HFFc6 (cell line): ENCODE measurements around the gene TIMP2. TPM values are rescaled to one million over a fixed set of nuclear protein-coding genes. Genes with fewer than 3 reads are reported as not detected.
A peak's percentile ranks its signal among the peaks of the same experiment; 100 is the strongest.

Source experiments
- DNase-seq: peaks from one replicate; pipeline ENCODE4 v3.0.0-alpha.2; 2018
- H3K27ac Mint-ChIP-seq: 2 replicates; pipeline ENCODE4 v1.8.0; 2020; ENCODE audit warnings: mild to moderate bottlenecking, mixed read lengths
- H3K27me3 Mint-ChIP-seq: 2 replicates; pipeline ENCODE4 v1.8.0; 2021; ENCODE audit warnings: mild to moderate bottlenecking, moderate library complexity, mixed read lengths; ENCODE audit not compliant: insufficient read depth
- H3K36me3 Mint-ChIP-seq: 2 replicates; pipeline ENCODE4 v1.8.0; 2021; ENCODE audit warnings: low read depth, mixed read lengths
- H3K4me1 Mint-ChIP-seq: 2 replicates; pipeline ENCODE4 v1.8.0; 2020; ENCODE audit warnings: low read depth, mixed read lengths
- H3K4me3 Mint-ChIP-seq: 2 replicates; pipeline ENCODE4 v1.8.0; 2020; ENCODE audit warnings: mild to moderate bottlenecking, moderate library complexity, mixed read lengths
- H3K9me3 Mint-ChIP-seq: 2 replicates; pipeline ENCODE4 v1.8.0; 2020; ENCODE audit warnings: mild to moderate bottlenecking, mixed read lengths
- total RNA-seq, 6 experiments: library from RNA; stranded (reverse); fragmentation: NEBNext Ultra II Directional; extraction: Animal tissue kit (Norgen Biotek cat#: 25700); gene quantifications; 2 replicates in 1 of 6; 3 replicates in 5 of 6; pipeline ENCODE4 v1.2.3, GENCODE V29; 2021
- TF ChIP-seq, protein P1 (sequence below): fragments of 200-600 bp; sonication (generic); IDR thresholded peaks from 2 replicates; pipeline ENCODE4 v1.5.0; 2021; ENCODE audit warnings: antibody characterized with exemption, mild to moderate bottlenecking

Gene TIMP2
- total RNA-seq, 6 experiments from 2014 or later, result 547 to 705 (median 601) TPM

- peaks cover 51% of the 10 kb centered on the region for H3K4me1 Mint-ChIP-seq
- TF ChIP-seq, protein P1, sequence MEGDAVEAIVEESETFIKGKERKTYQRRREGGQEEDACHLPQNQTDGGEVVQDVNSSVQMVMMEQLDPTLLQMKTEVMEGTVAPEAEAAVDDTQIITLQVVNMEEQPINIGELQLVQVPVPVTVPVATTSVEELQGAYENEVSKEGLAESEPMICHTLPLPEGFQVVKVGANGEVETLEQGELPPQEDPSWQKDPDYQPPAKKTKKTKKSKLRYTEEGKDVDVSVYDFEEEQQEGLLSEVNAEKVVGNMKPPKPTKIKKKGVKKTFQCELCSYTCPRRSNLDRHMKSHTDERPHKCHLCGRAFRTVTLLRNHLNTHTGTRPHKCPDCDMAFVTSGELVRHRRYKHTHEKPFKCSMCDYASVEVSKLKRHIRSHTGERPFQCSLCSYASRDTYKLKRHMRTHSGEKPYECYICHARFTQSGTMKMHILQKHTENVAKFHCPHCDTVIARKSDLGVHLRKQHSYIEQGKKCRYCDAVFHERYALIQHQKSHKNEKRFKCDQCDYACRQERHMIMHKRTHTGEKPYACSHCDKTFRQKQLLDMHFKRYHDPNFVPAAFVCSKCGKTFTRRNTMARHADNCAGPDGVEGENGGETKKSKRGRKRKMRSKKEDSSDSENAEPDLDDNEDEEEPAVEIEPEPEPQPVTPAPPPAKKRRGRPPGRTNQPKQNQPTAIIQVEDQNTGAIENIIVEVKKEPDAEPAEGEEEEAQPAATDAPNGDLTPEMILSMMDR, result no peak
- DNase-seq, result no peak
- no peak overlapping the region; the same call in 1 of the 2 replicates for H3K27ac Mint-ChIP-seq
- no peak overlapping the region for H3K4me3 Mint-ChIP-seq
- peaks cover 4% of the 10 kb centered on the region for H3K27me3 Mint-ChIP-seq
- H3K36me3 Mint-ChIP-seq, result peaks cover 61% of the 10 kb centered on the region
- no peaks in the 10 kb centered on the region for H3K9me3 Mint-ChIP-seq
Observed at GRCh38 chr17:78820841-78821240, 104.3 kb downstream of the TIMP2 start.

- Mint-ChIP-seq H3K9me3 (no peaks in the 10 kb centered on the region), H3K4me3 (no peak overlapping the region), H3K27me3 (peaks cover 4% of the 10 kb centered on the region), H3K4me1 (peaks cover 49% of the 10 kb centered on the region), H3K27ac (peak overlapping the region; percentile 61; the same call in 1 of the 2 replicates), H3K36me3 (peaks cover 58% of the 10 kb centered on the region)
- TF ChIP-seq, protein P1, result no peak
- DNase-seq, result no peak
Observed at GRCh38 chr17:78819806-78820792, 105.1 kb downstream of the TIMP2 start.

DNA sequence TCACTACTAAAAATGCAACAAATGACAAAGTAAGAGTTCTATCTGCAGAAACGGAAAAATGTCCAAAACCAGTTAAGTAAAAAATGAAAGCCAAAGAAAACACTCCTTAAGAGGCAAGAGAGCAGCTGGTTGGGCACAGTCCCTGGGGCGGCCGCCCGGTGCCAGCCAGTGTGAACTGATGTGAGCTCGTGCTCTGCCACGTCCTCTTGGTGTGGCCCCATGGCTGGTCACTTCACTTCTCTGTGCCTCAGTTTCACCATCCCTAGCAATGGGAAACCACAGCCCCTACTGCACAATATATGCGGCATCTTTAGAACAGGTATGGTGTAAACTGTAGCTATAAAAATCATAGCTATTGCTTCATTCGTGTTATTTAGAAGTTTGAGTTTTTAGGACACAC is 105.8 kb downstream of the TIMP2 start:
- Mint-ChIP-seq H3K36me3 (peaks cover 51% of the 10 kb centered on the region), H3K27me3 (peaks cover 4% of the 10 kb centered on the region), H3K9me3 (no peaks in the 10 kb centered on the region), H3K27ac (peak overlapping the region; percentile 61), H3K4me3 (no peak overlapping the region), H3K4me1 (peaks cover 42% of the 10 kb centered on the region)
- no peak for DNase-seq
- TF ChIP-seq, protein P1, result no peak

DNA sequence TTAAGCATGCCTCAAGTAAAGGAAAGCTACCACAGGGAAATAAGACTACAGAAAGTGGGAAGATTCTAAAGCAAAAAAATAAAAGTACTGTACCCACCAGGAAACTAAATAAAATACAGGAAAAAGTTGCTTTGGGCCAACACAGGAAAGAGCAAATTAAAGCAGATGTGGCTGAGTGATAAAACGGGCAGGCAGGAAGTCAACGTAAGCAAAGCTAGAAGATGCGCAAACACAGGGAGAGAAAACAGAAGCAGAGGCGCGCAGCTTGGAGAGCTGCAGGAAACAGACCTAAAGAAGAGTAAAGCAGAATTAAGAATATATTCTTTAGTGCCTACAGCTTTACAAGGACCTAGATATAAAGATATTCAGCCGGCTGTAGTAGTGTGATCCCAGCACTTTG is 106.3 kb downstream of the TIMP2 start:
- TF ChIP-seq, protein P1, result no peak
- no peak for DNase-seq
- Mint-ChIP-seq H3K9me3 (no peaks in the 10 kb centered on the region), H3K4me1 (peaks cover 37% of the 10 kb centered on the region), H3K36me3 (peaks cover 46% of the 10 kb centered on the region), H3K27me3 (peaks cover 1% of the 10 kb centered on the region), H3K4me3 (no peak overlapping the region), H3K27ac (peak overlapping the region; percentile 61)

- no peak overlapping the region for H3K4me3 Mint-ChIP-seq
Observed at GRCh38 chr17:78818152-78818846, 106.9 kb downstream of the TIMP2 start.

More at GRCh38 chr17:78818152-78818846, 106.9 kb downstream of the TIMP2 start:
- DNase-seq, result no peak
- Mint-ChIP-seq H3K9me3 (no peaks in the 10 kb centered on the region), H3K36me3 (peaks cover 44% of the 10 kb centered on the region), H3K27ac (peak overlapping the region; percentile 61), H3K4me1 (peaks cover 31% of the 10 kb centered on the region), H3K27me3 (no peaks in the 10 kb centered on the region; the same call in 1 of the 2 replicates)
- TF ChIP-seq, protein P1, result no peak
